Memory B cell (primary cell): ENCODE measurements around the gene MAPK8IP1.
"Not testable (repeated sequence)": the region's sequence is repeated elsewhere in the genome, so short reads cannot be mapped to it uniquely, and the experiment has no call there.

Source experiments
- ATAC-seq: fragments of 150-1000 bp; cut with Tn5 transposase; 2 replicates; pipeline ENCODE4 v1.10.0; 2021; ENCODE audit warnings: low read depth, mild to moderate bottlenecking, moderate library complexity
- DNase-seq, 2 donors: peaks; one replicate each; pipeline ENCODE4 v3.0.0; 2022; ENCODE audit warnings: low spot score in 2 of 2
- H3K27ac Mint-ChIP-seq: one replicate; pipeline ENCODE4 v1.8.0; 2022; ENCODE audit warnings: mild to moderate bottlenecking, moderate library complexity, mixed read lengths
- H3K27me3 Mint-ChIP-seq: one replicate; pipeline ENCODE4 v1.8.0; 2022; ENCODE audit warnings: mixed read lengths
- H3K36me3 Mint-ChIP-seq: one replicate; pipeline ENCODE4 v1.8.0; 2022; ENCODE audit warnings: mild to moderate bottlenecking, mixed read lengths
- H3K4me1 Mint-ChIP-seq: one replicate; pipeline ENCODE4 v1.8.0; 2022; ENCODE audit warnings: mixed read lengths
- H3K4me3 Mint-ChIP-seq: one replicate; pipeline ENCODE4 v1.8.0; 2022; ENCODE audit warnings: mild to moderate bottlenecking, moderate library complexity, mixed read lengths
- H3K9me3 Mint-ChIP-seq: one replicate; pipeline ENCODE4 v1.8.0; 2022; ENCODE audit warnings: mixed read lengths

Gene MAPK8IP1

DNA sequence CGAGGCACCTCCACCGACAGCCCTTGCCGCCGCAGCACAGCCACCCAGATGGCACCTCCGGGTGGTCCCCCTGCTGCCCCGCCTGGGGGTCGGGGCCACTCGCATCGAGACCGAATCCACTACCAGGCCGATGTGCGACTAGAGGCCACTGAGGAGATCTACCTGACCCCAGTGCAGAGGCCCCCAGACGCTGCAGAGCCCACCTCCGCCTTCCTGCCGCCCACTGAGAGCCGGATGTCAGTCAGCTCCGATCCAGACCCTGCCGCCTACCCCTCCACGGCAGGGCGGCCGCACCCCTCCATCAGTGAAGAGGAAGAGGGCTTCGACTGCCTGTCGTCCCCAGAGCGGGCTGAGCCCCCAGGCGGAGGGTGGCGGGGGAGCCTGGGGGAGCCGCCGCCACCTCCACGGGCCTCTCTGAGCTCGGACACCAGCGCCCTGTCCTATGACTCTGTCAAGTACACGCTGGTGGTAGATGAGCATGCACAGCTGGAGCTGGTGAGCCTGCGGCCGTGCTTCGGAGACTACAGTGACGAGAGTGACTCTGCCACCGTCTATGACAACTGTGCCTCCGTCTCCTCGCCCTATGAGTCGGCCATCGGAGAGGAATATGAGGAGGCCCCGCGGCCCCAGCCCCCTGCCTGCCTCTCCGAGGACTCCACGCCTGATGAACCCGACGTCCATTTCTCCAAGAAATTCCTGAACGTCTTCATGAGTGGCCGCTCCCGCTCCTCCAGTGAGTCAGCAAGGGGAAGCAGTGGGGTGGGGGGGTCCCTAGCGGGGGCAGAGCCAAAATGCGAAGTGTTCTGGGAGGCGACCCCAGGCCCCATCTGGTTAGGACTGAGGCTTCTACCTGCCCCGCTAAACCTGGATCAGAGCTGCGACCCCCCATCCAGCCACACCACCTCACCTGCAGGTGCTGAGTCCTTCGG is 17.3 kb downstream of the MAPK8IP1 start:
- Mint-ChIP-seq H3K4me3 (no peak overlapping the region), H3K9me3 (no peaks in the 10 kb centered on the region), H3K27me3 (peaks cover 6% of the 10 kb centered on the region), H3K27ac (peak overlapping the region; percentile 62), H3K36me3 (no peaks in the 10 kb centered on the region), H3K4me1 (peaks cover 14% of the 10 kb centered on the region)
- DNase-seq (no peak), ATAC-seq (no peak)

DNA sequence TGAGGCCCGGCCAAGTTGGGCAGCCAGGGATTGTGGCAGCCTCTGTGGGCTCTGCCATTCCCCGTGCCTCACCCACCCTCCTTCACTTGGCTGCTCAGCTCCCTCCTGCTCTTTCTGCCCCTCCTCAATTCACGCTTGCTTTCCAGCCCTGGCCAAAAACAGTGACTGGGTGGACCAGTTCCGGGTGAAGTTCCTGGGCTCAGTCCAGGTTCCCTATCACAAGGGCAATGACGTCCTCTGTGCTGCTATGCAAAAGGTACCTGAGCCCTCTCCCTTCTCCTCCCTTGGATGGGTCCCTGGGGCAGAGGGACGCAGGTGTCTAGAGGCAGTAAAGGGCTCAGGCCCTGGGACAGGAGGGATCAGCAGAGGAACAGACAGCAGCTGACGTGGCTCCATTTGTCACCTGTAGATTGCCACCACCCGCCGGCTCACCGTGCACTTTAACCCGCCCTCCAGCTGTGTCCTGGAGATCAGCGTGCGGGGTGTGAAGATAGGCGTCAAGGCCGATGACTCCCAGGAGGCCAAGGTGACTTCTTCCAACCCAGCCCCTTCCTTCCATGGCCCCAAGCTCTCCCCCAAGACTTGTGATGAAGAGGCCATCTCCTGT is 19.0 kb downstream of the MAPK8IP1 start:
- ATAC-seq (no peak), DNase-seq (no peak)
- Mint-ChIP-seq H3K4me3 (no peak overlapping the region), H3K27me3 (peaks cover 3% of the 10 kb centered on the region), H3K4me1 (peaks cover 18% of the 10 kb centered on the region), H3K9me3 (no peaks in the 10 kb centered on the region), H3K36me3 (peaks cover 2% of the 10 kb centered on the region), H3K27ac (peak overlapping the region; percentile 4)

DNA sequence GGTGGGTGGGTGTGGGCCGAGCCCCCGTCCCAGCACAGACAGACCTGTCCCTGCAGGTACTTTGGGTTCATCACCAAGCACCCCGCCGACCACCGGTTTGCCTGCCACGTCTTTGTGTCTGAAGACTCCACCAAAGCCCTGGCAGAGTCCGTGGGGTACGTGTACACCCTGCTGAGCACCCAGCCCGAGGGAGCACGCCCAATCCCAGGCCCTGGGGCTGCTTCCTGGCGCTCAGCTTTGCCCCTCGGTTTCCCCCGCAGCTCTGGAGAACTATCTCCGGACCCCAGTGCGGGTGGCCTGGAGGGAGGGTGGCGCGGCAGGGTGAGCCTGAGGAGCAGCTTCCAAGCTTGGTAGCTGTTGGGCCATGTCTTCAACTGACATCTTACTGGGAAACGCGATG is 19.6 kb downstream of the MAPK8IP1 start:
- no peak for ATAC-seq
- Mint-ChIP-seq H3K36me3 (peaks cover 6% of the 10 kb centered on the region), H3K27ac (no peak overlapping the region), H3K9me3 (no peaks in the 10 kb centered on the region), H3K27me3 (peaks cover 3% of the 10 kb centered on the region), H3K4me1 (peaks cover 18% of the 10 kb centered on the region), H3K4me3 (no peak overlapping the region)
- DNase-seq = no peak

DNA sequence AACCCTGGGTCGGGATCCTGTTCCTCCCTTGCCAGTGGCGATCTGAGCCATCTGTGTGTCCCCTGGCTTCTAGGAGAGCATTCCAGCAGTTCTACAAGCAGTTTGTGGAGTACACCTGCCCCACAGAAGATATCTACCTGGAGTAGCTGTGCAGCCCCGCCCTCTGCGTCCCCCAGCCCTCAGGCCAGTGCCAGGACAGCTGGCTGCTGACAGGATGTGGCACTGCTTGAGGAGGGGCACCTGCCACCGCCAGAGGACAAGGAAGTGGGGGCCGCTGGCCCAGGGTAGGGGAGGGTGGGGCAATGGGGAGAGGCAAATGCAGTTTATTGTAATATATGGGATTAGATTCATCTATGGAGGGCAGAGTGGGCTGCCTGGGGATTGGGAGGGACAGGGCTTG is 20.1 kb downstream of the MAPK8IP1 start:
- H3K9me3 Mint-ChIP-seq, H3K27ac Mint-ChIP-seq, H3K27me3 Mint-ChIP-seq, DNase-seq, H3K4me3 Mint-ChIP-seq, H3K36me3 Mint-ChIP-seq: not testable (repeated sequence)
- ATAC-seq = peak; percentile 23
- peaks cover 16% of the 10 kb centered on the region for H3K4me1 Mint-ChIP-seq

DNA sequence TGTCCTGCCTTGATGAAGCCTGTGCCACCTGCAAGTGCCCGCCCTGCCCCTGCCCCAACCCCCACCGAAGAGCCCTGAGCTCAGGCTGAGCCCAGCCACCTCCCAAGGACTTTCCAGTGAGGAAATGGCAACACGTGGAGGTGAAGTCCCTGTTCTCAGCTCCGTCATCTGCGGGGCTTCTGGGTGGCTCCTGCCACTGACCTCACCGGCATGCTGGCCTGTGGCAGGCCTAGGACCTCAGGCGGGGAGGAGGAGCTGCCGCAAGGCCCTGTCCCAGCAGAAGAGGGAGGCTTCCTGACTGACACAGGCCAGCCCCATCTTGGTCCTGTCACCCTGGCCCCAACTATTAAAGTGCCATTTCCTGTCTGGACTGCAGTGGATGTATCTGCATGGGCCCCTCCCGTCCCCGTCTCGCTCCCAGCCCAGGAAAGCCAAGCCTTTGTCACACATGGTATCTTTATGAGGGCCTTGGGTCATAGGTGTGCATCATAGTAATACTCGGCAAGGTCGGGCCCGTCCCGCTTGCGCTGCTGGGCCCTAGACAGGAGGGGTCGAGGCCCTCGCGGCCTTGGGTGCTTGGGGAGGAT is 20.7 kb downstream of the MAPK8IP1 start:
- H3K36me3 Mint-ChIP-seq = peaks cover 12% of the 10 kb centered on the region
- no peak overlapping the region for H3K4me3 Mint-ChIP-seq
- peak; percentile 23 for ATAC-seq
- H3K9me3 Mint-ChIP-seq = no peaks in the 10 kb centered on the region
- H3K27me3 Mint-ChIP-seq = no peaks in the 10 kb centered on the region
- no peak overlapping the region for H3K27ac Mint-ChIP-seq
- H3K4me1 Mint-ChIP-seq = peaks cover 14% of the 10 kb centered on the region
- DNase-seq = no peak

DNA sequence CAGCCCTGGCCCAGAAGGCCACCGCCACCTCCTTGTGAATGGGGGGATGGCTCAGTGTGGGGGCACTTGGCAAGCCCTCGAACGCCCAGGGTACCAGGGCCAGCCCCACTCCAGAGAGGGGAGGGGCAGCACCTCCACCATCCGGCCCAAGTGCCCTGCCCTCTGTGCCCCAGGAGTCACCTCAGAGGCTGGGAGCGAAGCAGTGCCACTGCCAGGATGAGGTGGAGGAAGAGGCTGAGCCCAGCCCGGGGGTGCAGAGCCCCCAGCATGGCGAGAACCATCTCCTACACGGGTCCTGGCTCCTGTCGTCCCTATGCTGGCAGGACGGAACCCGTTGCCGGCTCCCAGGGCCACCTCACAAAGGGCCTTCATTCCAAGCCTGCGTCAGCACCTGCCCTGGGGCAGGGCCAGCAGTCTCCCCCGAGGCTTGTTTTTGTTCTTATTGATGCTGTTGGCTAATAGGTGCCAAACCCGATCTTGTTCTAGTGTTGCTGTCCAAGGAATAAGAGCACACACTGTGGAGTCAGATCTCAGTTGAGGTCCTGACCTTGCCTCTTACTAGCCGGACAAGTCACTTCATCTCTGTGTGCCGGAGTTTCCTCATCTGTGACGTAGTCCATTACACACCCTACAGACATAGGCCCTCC is 21.6 kb downstream of the MAPK8IP1 start, which contains the start of gene FREY1:
Gene FREY1 (minus strand): TSS at position 307 of the 647 bp plus-strand sequence. CDS start 26 bp downstream, at position 281.
- H3K27ac Mint-ChIP-seq = peak within 1 kb of the TSS; percentile 35
- H3K36me3 Mint-ChIP-seq = peaks cover 19% of the 10 kb centered on the region
- no peaks in the 10 kb centered on the region for H3K9me3 Mint-ChIP-seq
- H3K4me3 Mint-ChIP-seq = no peak within 1 kb of the TSS
- peaks cover 12% of the 10 kb centered on the region for H3K4me1 Mint-ChIP-seq
- ATAC-seq = no peak
- no peaks in the 10 kb centered on the region for H3K27me3 Mint-ChIP-seq
- no peak for DNase-seq

DNA sequence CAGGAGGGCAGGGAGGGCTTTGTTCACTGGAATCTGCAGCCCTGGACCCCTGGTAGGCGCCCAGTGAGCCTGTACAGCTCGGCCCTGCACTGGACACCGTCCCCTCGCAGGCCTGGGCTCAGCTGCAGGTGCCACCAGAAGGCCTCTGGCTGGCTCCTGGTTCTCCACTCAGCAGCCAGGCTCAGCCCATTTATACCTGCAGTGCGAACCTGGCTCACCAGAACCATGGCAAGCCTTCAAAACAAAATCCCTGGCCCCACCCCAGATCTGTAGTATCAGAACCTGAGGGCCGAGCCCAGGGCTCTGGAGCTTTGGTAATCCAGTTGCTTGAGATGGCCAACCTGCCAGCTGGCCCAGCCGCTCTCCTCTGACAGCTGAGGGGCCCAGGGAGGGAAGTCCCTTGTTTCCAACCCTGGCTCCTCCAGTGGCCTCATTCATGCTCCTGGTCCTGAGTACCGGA is 22.5 kb downstream of the MAPK8IP1 start:
- ATAC-seq (no peak), DNase-seq (no peak)
- no peak overlapping the region for H3K27ac Mint-ChIP-seq
- H3K4me1 Mint-ChIP-seq = peaks cover 12% of the 10 kb centered on the region
- H3K9me3 Mint-ChIP-seq = no peaks in the 10 kb centered on the region
- H3K4me3 Mint-ChIP-seq = no peak overlapping the region
- H3K36me3 Mint-ChIP-seq = peaks cover 19% of the 10 kb centered on the region
- no peaks in the 10 kb centered on the region for H3K27me3 Mint-ChIP-seq

DNA sequence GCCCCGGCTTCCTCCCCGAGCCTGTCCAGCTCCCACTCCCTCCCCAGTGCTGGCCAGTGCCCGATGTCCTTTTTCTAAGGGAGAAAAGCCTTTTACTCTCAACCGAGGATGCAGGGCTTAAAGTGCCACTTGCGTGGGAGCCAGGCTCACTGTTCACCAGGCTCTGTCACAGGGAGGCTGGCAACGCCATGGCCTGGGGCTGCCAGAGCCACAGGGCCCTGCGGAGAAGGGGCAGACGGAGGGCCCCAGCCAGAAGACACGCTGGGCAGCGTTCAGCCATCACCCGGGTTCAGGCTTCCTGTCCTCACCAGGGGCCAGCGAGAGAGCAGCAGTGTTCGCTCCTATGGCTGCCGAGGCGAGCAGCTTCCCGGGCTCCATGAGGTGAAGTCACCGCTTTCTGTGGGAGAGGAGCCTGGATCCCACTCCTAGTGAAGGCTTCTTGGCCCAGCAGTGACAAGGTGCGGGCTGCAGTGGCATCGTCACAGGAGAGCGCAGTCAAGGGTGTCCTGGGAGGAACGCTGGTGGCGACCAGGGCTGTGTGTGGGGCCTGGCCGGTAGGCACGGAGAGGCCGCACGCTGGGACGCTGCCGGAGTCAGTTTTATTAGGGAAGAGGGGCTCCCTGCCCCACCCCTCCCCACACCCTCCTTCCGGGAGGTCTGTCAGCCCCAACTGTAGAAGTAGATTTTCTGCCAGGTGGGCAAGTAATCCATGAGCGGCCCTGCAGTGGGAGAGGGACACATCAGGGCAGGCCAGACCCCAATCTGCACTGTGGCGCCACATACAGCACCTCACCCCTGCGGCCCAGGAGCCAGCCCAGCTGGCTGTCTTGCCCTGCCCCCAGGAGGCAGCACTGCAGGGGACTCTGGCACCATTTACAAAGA is 24.4 kb downstream of the MAPK8IP1 start:
- ATAC-seq (no peak), DNase-seq (no peak)
- no peaks in the 10 kb centered on the region for H3K9me3 Mint-ChIP-seq
- H3K36me3 Mint-ChIP-seq = peaks cover 26% of the 10 kb centered on the region
- no peak overlapping the region for H3K27ac Mint-ChIP-seq
- H3K4me1 Mint-ChIP-seq = peaks cover 15% of the 10 kb centered on the region
- no peaks in the 10 kb centered on the region for H3K27me3 Mint-ChIP-seq
- H3K4me3 Mint-ChIP-seq = no peak overlapping the region

DNA sequence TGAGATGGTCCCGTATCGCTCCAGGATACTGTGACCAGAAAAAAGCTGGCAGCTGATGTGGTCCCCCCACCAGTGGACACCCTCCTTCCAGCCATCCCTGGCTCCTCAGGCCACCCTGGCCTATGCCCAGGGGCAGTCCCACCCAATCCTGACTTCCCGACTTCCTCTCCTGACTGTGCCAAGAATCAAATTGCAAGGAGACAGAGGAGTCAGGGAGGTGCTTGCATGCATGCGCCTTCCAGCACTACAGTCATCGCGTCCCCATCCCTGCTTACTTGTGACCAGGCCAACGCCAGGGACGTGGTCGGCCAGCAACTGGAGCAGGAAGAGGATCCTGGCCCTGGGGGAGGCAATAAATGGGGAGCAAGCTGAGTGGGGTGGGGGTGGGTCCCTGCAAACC is 25.2 kb downstream of the MAPK8IP1 start:
- Mint-ChIP-seq H3K4me1 (peaks cover 15% of the 10 kb centered on the region), H3K9me3 (no peaks in the 10 kb centered on the region), H3K27me3 (no peaks in the 10 kb centered on the region), H3K27ac (no peak overlapping the region), H3K4me3 (no peak overlapping the region), H3K36me3 (peaks cover 28% of the 10 kb centered on the region)
- no peak for ATAC-seq
- no peak for DNase-seq

DNA sequence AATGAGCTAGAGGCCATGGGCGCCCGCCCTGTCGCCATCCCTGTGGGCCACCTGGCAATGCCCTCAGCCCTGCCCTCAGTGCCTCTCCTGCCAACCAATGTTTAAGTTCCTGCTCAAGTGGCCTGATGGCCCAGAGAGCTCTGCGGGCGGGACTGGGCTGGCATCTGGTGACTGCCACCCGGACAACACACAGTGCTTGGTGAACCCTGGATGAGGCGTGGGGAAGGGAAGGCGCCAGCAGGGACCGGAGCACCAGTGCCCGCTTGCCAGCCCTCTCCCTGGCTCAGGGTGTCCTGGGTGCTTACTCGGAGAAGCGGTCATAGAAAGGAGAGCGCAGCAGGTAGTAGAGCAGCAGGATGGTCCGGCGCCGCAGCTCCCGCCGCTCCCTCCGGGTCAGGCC is 28.1 kb downstream of the MAPK8IP1 start:
- Mint-ChIP-seq H3K9me3 (no peaks in the 10 kb centered on the region), H3K4me3 (no peak overlapping the region), H3K27ac (no peak overlapping the region), H3K4me1 (peaks cover 15% of the 10 kb centered on the region), H3K36me3 (peaks cover 28% of the 10 kb centered on the region), H3K27me3 (no peaks in the 10 kb centered on the region)
- ATAC-seq (no peak), DNase-seq (no peak)

DNA sequence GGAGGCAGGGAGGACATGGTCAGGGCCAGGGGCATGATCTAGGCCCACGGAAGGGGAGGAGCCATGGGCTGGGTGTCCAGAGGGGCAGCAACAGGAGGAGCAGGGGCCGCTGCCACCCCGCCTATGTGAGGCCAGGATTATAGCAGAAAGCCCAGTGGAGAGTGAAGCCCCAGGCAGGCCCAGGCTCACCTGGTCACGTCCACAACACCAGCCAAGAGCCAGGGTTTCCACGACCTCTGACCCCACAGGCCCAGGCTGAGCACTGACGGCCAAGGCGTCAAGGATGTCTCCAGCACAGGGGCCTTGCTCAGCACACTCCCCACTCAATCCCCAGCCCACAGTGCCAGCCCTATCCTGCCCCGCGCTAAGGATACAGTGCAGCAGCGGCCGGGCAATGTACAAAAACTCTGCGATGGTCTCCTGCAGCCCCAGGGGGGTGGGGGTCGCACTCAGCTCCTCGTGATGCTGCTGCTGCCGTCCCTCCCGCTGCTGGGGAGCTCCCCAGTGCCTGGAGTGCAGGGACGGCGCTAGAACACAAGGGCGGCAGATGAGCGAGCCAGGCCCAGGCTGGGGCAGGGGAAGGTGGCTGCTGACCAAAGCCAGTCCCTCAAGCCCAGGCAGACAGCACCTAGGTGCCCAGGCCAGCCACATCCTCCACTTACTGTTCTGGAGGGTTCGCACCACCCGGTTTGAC is 28.6 kb downstream of the MAPK8IP1 start:
- DNase-seq = no peak
- Mint-ChIP-seq H3K4me3 (no peak overlapping the region), H3K27me3 (no peaks in the 10 kb centered on the region), H3K36me3 (peaks cover 28% of the 10 kb centered on the region), H3K27ac (no peak overlapping the region), H3K9me3 (no peaks in the 10 kb centered on the region), H3K4me1 (peaks cover 18% of the 10 kb centered on the region)
- ATAC-seq = no peak

DNA sequence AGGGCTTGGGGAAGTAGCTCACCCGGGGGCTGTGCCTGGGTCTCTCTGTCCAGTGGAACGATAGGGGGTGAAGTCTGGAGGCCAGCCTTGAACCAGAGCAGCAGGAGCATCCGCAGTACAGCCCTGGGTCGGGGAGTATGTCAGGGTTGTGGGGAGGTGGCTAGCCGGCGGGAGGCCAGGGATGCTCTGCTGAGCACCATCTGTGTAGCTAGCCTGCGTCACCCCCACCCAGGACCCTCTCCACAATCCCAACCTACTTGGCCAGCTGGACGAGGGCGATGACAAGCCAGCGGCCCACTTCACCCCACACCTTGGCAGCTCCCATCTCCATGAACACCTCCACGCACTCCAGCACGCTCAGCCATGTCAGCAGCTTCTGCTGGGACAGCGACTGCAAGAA is 30.0 kb downstream of the MAPK8IP1 start:
- no peaks in the 10 kb centered on the region for H3K27me3 Mint-ChIP-seq
- H3K4me3 Mint-ChIP-seq = no peak overlapping the region
- peaks cover 31% of the 10 kb centered on the region for H3K4me1 Mint-ChIP-seq
- no peak for DNase-seq
- H3K27ac Mint-ChIP-seq = no peak overlapping the region
- H3K36me3 Mint-ChIP-seq = peaks cover 22% of the 10 kb centered on the region
- no peak for ATAC-seq
- H3K9me3 Mint-ChIP-seq = no peaks in the 10 kb centered on the region

DNA sequence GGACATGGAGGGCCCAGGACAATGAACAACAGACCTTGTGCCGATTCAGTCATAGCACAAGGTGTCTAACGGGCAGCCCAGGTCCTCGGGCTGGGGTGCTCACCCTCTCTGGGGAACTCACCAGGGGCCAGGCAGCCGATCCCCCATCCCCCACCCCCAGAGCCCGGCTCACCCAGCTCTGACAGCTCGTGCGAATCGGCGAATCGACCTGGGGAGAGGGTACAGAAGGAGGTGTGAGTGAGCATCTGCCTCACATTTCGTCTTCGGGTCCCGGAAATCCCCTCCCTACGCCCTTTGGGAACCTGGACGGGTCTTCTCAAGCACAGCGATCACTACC is 31.8 kb downstream of the MAPK8IP1 start:
- DNase-seq (no peak), ATAC-seq (peak; percentile 1)
- H3K4me1 Mint-ChIP-seq = peaks cover 39% of the 10 kb centered on the region
- H3K4me3 Mint-ChIP-seq = peak overlapping the region; percentile 89
- peak overlapping the region; percentile 88 for H3K27ac Mint-ChIP-seq
- no peaks in the 10 kb centered on the region for H3K9me3 Mint-ChIP-seq
- H3K27me3 Mint-ChIP-seq = no peaks in the 10 kb centered on the region
- peaks cover 9% of the 10 kb centered on the region for H3K36me3 Mint-ChIP-seq
